HEK293 (cell line): ENCODE data around the gene REN.
A peak's percentile ranks its signal among the peaks of the same experiment; 100 is the strongest.

Source experiments
- CTCF ChIP-seq: fragments of 450-650 bp; formaldehyde crosslinking; IDR thresholded peaks from 2 replicates; pipeline ENCODE4 v1.5.1; 2016; ENCODE audit warnings: missing biosample characterization, missing genetic modification characterization
- MYNN ChIP-seq: fragments of 450-650 bp; formaldehyde crosslinking; IDR thresholded peaks from 2 replicates; pipeline ENCODE4 v1.5.1; 2016; ENCODE audit warnings: missing biosample characterization, missing genetic modification characterization, borderline replicate concordance
- REST ChIP-seq: fragments of 450-650 bp; formaldehyde crosslinking; IDR thresholded peaks from 2 replicates; pipeline ENCODE4 v1.5.1; 2016; ENCODE audit warnings: missing biosample characterization, missing genetic modification characterization
- SCRT2 ChIP-seq: fragments of 450-650 bp; formaldehyde crosslinking; IDR thresholded peaks from 2 replicates; pipeline ENCODE4 v1.5.1; 2016; ENCODE audit warnings: missing biosample characterization, missing genetic modification characterization
- ZBTB1 ChIP-seq: fragments of 450-650 bp; formaldehyde crosslinking; IDR thresholded peaks from 2 replicates; pipeline ENCODE4 v1.5.1; 2016; ENCODE audit warnings: missing biosample characterization, missing genetic modification characterization
- ZNF121 ChIP-seq: fragments of 450-650 bp; formaldehyde crosslinking; IDR thresholded peaks from 2 replicates; pipeline ENCODE4 v1.5.1; 2016; ENCODE audit warnings: missing biosample characterization, missing genetic modification characterization
- ZNF629 ChIP-seq: fragments of 450-650 bp; formaldehyde crosslinking; IDR thresholded peaks from 2 replicates; pipeline ENCODE4 v1.5.1; 2017; ENCODE audit warnings: missing biosample characterization, missing genetic modification characterization

- TF ChIP-seq CTCF (tag by site-specific recombination) (peak; percentile 95), REST (tag by site-specific recombination) (0 out of 2 replicates have a peak, but pooled peaks have one; percentile 10), SCRT2 (tag by site-specific recombination) (no peak), ZBTB1 (no peak), MYNN (tag by site-specific recombination) (no peak), ZNF121 (tag by site-specific recombination) (no peak), ZNF629 (tag by site-specific recombination) (no peak)
These were observed 3.6 kb downstream of the REN start for GRCh38 chr1:204162494-204163074.
